Left lobe of liver (tissue), 2 donors: Measurements from ENCODE around the gene GNPAT. TPM values are rescaled to one million over a fixed set of nuclear protein-coding genes. Genes with fewer than 3 reads are reported as not detected.

Source experiments
- ATAC-seq: fragments of 200-7000 bp; cut with Tn5 transposase; one replicate; pipeline ENCODE4 v1.9.1; 2020; ENCODE audit warnings: mild to moderate bottlenecking, moderate library complexity
- DNase-seq: peaks from one replicate; pipeline ENCODE4 v3.0.0-alpha.2; 2020; ENCODE audit warnings: low spot score
- total RNA-seq: library from RNA; stranded (reverse); gene quantifications from one replicate; pipeline ENCODE4 v1.2.1, GENCODE V29; 2021
- donor health status: DM: no; HTN: no; CAD: no; lungs with moderate emphysema.
- donor health status: DM: no; HTN: yes; CAD: no.

The GNPAT gene
- total RNA-seq, 1 donor from 2014 or later, result 19.0 TPM

GRCh38 chr1:231313661-231314060 is 72.6 kb downstream of the GNPAT start:
- ATAC-seq (no peak), DNase-seq (no peak)

GRCh38 chr1:231315887-231316286 is 74.9 kb downstream of the GNPAT start:
- ATAC-seq (peak; percentile 83), DNase-seq (no peak)

- DNase-seq (no peak), ATAC-seq (no peak)
These were observed 76.4 kb downstream of the GNPAT start for GRCh38 chr1:231317306-231318014.

- DNase-seq (no peak), ATAC-seq (no peak)
These were observed 77.0 kb downstream of the GNPAT start for GRCh38 chr1:231318015-231318355.

GRCh38 chr1:231318568-231318967 is 77.6 kb downstream of the GNPAT start:
- ATAC-seq, result no peak
- DNase-seq, result no peak

GRCh38 chr1:231319080-231319479 is 78.1 kb downstream of the GNPAT start:
- no peak for ATAC-seq

GRCh38 chr1:231322880-231323530 is 82.0 kb downstream of the GNPAT start:
- ATAC-seq, result no peak
- DNase-seq, result no peak

More at GRCh38 chr1:231319080-231319479, 78.1 kb downstream of the GNPAT start:
- DNase-seq, result no peak

GRCh38 chr1:231324660-231325059 is 83.6 kb downstream of the GNPAT start:
- DNase-seq (no peak), ATAC-seq (no peak)

- ATAC-seq (peak; percentile 42), DNase-seq (no peak)
These were observed 85.2 kb downstream of the GNPAT start for GRCh38 chr1:231326248-231326647.

Other genes with a start within 250 kb of the GNPAT start
- gene FAM89A, start 201.0 kb upstream of the GNPAT start, total RNA-seq, result 3.3 TPM
- 0.03 TPM for gene TRIM67, start 79.2 kb upstream of the GNPAT start, total RNA-seq
- gene EXOC8, start 96.6 kb downstream of the GNPAT start, total RNA-seq, result 7.1 TPM
- 7.0 TPM for gene SPRTN, start 97.1 kb downstream of the GNPAT start, total RNA-seq
- 23.6 TPM for gene EGLN1, start 181.1 kb downstream of the GNPAT start, total RNA-seq